Body of pancreas (tissue), 4 donors: ENCODE results near the gene NMD3. TPM values are rescaled to one million over a fixed set of nuclear protein-coding genes. Genes with fewer than 3 reads are reported as not detected.

Source experiments
- ATAC-seq: fragments of 150-250 bp; one replicate; pipeline ENCODE4 v1.9.1; 2016
- DNase-seq, 4 donors: peaks; one replicate each; pipeline ENCODE4 v3.0.0-alpha.2; 2019
- H3K27ac ChIP-seq, 4 donors: fragments of 200-600 bp; sonication (generic); 1 replicate in 3 of 4; 2 replicates in 1 of 4; pipeline versions ENCODE4 v1.5.1 to v1.6.1; 2016 to 2019; ENCODE audit warnings: mild to moderate bottlenecking in 1 of 4, mixed read lengths in 1 of 4, moderate library complexity in 1 of 4
- H3K27me3 ChIP-seq, 2 donors: fragments of 200-600 bp; sonication (generic); one replicate each; pipeline ENCODE4 v1.6.0; 2016; ENCODE audit warnings: mild to moderate bottlenecking in 1 of 2
- H3K36me3 ChIP-seq, 2 donors: fragments of 200-600 bp; sonication (generic); replicated peaks in 1 of 2; 2 replicates each; pipeline ENCODE4 v1.5.1; 2016; ENCODE audit warnings: low read depth in 2 of 2; ENCODE audit not compliant: insufficient read depth in 1 of 2
- H3K4me1 ChIP-seq: fragments of 200-600 bp; sonication (generic); one replicate; pipeline ENCODE4 v1.6.0; 2016
- H3K4me3 ChIP-seq, 2 donors: fragments of 200-600 bp; sonication (generic); 1 replicate in 1 of 2; 2 replicates in 1 of 2; pipeline ENCODE4 v1.5.1; 2016 to 2019
- H3K9me3 ChIP-seq, 3 donors: fragments of 200-600 bp; sonication (generic); 1 replicate in 2 of 3; 2 replicates in 1 of 3; pipeline ENCODE4 v1.5.1; 2016
- POLR2A ChIP-seq, 3 donors: fragments of 450-650 bp; IDR thresholded peaks; one replicate each; pipeline ENCODE4 v1.6.1; 2016; ENCODE audit warnings: antibody characterized with exemption in 3 of 3, mild to moderate bottlenecking in 2 of 3
- WGBS, 2 donors: methylation state at CpG; one replicate each; pipeline ENCODE4 v1.1.5; 2017; 5-methylcytosine and 5-hydroxymethylcytosine counted together
- intact Hi-C: fragments of 100-400 bp; cut with DNase I; formaldehyde crosslinking; loops from one replicate; pipeline ENCODE4 v1.15.1; 2023
- total RNA-seq, 2 donors: library from RNA; depleted of rRNA; stranded (reverse); fragments of >200 nt; gene quantifications; one replicate each; pipeline ENCODE4 v1.1.0, GENCODE V29; 2016
- TF ChIP-seq, protein P1 (sequence below), 7 experiments: fragments of 450-650 bp in 4 of 7; fragments of 200-600 bp in 3 of 7; sonication (generic) in 3 of 7; IDR thresholded peaks; one replicate each; pipeline ENCODE4 v1.5.1; 2016 to 2019; ENCODE audit warnings: antibody characterized with exemption in 7 of 7

The NMD3 gene
- total RNA-seq, 2 donors from 2014 or later = 37.2 to 41.2 TPM

DNA sequence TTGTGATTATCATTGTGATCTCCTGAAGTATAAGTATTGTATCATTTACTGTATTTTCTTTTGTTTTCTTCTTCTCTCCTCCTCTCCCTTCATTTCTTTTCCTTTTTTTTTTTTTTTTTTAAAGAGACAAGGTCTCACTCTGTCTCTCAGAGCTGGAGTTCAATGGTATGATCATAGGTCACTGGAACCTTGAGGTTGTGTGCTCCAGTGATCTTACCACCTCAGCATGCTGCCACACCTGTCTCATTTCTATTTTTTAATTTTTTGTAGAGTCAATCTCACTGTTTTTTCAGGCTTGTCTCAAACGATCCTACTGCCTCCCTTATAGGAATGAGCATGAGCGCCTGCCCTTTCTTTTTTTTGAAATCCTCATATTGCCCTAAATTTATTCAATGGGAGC is 23.4 kb downstream of the NMD3 start:
- ATAC-seq (no peak), DNase-seq (no peak)
- H3K4me3 ChIP-seq = no peak overlapping the region
- H3K36me3 ChIP-seq = peaks cover 0 to 26% of the 10 kb centered on the region in 2 donors
- intact Hi-C loops = no loop called here
- H3K27ac ChIP-seq = no peak overlapping the region
- 76 to 81% methylated on average over 2 of the region's 2 CpGs for WGBS, 2 donors
- H3K9me3 ChIP-seq = no peaks in the 10 kb centered on the region
- no peaks in the 10 kb centered on the region for H3K27me3 ChIP-seq
- TF ChIP-seq, protein P1, sequence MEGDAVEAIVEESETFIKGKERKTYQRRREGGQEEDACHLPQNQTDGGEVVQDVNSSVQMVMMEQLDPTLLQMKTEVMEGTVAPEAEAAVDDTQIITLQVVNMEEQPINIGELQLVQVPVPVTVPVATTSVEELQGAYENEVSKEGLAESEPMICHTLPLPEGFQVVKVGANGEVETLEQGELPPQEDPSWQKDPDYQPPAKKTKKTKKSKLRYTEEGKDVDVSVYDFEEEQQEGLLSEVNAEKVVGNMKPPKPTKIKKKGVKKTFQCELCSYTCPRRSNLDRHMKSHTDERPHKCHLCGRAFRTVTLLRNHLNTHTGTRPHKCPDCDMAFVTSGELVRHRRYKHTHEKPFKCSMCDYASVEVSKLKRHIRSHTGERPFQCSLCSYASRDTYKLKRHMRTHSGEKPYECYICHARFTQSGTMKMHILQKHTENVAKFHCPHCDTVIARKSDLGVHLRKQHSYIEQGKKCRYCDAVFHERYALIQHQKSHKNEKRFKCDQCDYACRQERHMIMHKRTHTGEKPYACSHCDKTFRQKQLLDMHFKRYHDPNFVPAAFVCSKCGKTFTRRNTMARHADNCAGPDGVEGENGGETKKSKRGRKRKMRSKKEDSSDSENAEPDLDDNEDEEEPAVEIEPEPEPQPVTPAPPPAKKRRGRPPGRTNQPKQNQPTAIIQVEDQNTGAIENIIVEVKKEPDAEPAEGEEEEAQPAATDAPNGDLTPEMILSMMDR (IDR thresholded peaks at IDR 0.05) = no peak
- no peak for TF ChIP-seq POLR2A (IDR thresholded peaks at IDR 0.05)
- peaks cover 3% of the 10 kb centered on the region for H3K4me1 ChIP-seq

DNA sequence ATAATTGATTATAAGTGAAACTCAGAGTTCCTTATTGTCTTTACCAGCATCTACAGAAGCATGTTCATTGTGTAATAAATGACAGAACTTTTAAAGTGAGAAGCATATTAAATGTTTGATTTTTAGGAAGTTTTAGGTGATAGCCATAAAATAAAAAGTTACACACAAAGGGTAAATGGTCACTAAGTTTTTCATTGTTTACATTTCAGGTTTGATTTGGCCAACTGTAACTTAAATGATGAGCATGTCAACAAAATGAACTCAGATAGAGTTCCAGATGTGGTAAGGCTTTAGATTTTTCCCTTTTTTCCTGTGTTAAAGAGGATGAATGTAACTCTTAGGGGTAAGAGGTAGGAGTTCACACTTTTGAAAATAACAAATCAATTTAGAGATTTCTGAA is 25.9 kb downstream of the NMD3 start:
- H3K9me3 ChIP-seq = no peaks in the 10 kb centered on the region
- H3K36me3 ChIP-seq = peaks cover 0 to 45% of the 10 kb centered on the region in 2 donors
- ATAC-seq (no peak), DNase-seq (no peak)
- H3K27me3 ChIP-seq = no peaks in the 10 kb centered on the region
- no peak for TF ChIP-seq POLR2A (IDR thresholded peaks at IDR 0.05)
- TF ChIP-seq, protein P1 (IDR thresholded peaks at IDR 0.05) = no peak
- H3K27ac ChIP-seq = no peak overlapping the region
- intact Hi-C loops = no loop called here
- H3K4me1 ChIP-seq = peaks cover 3% of the 10 kb centered on the region
- no peak overlapping the region for H3K4me3 ChIP-seq

DNA sequence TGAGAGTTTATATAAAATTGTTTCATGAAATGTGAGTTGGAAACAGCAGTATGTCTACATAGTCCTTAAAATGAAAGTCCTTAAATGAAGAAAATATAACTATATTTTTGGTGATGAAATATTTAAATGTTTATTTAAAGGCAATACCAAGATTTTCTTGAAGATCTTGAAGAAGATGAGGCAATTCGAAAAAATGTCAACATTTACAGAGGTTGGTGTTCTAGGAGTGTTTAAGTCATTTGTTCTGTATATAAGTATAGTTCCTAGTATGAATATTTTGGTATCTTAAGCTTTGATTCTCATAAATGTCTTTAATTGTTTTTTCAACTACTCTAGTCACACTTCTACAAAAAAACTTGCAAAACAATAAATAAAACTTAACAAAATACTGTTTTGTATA is 29.0 kb downstream of the NMD3 start:
- no peak for TF ChIP-seq POLR2A (IDR thresholded peaks at IDR 0.05)
- TF ChIP-seq, protein P1 (IDR thresholded peaks at IDR 0.05) = no peak
- intact Hi-C loops = no loop called here
- no peaks in the 10 kb centered on the region for H3K9me3 ChIP-seq
- peaks cover 0 to 43% of the 10 kb centered on the region in 2 donors for H3K36me3 ChIP-seq
- no peak for DNase-seq
- H3K4me1 ChIP-seq = peaks cover 9% of the 10 kb centered on the region
- no peaks in the 10 kb centered on the region for H3K27me3 ChIP-seq
- no peak overlapping the region for H3K4me3 ChIP-seq
- WGBS, 2 donors = 66 to 74% methylated on average over 1 of the region's 1 CpG
- no peak for ATAC-seq
- H3K27ac ChIP-seq = no peak overlapping the region

DNA sequence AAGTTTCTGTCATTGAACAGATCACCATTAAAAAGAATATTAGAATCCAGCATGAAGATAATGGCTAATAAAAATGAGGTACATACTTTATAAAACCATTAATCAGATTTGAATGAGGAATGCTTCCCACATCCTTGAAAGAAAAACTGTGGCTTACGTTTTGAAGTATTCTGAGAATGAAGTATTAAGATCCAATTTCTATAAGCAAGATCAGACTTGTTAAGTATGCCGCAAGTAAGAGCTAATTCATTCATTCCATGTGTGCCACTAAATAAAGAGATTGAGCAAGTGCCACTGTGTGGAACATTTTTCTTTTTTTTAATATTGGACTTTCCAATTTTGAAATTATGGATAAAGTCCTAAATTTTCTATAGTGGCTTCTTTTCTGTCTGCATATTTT is 30.6 kb downstream of the NMD3 start:
- no peaks in the 10 kb centered on the region for H3K27me3 ChIP-seq
- TF ChIP-seq, protein P1 (IDR thresholded peaks at IDR 0.05) = no peak
- TF ChIP-seq POLR2A (IDR thresholded peaks at IDR 0.05) = no peak
- peaks cover 9% of the 10 kb centered on the region for H3K4me1 ChIP-seq
- DNase-seq (no peak), ATAC-seq (no peak)
- peaks cover 0 to 43% of the 10 kb centered on the region in 2 donors for H3K36me3 ChIP-seq
- no peak overlapping the region for H3K4me3 ChIP-seq
- no peaks in the 10 kb centered on the region for H3K9me3 ChIP-seq
- intact Hi-C loops = no loop called here
- 93 to 96% methylated on average over 2 of the region's 2 CpGs for WGBS, 2 donors
- H3K27ac ChIP-seq = no peak overlapping the region

DNA sequence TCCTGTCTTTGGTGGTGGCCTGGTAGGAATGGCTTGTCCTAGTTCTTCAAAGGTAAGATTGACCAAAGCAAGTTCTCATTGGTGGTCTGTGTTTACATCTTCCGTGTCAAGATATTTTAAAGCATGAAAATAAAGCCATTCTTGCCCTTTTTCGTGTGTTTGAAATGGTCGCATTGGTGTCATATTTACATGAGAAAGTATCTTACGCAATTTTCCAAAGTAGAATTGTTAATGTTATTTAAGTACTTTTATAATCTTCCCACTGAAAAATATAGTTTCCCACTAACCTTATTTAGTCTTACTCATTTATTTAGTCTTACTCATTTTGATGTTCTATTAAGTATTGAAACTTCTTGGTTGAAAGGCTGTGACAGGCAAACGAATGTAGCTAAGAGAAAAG is 31.0 kb downstream of the NMD3 start:
- Histone ChIP-seq H3K4me3 (no peak overlapping the region), H3K27me3 (no peaks in the 10 kb centered on the region), H3K36me3 (peaks cover 0 to 42% of the 10 kb centered on the region in 2 donors), H3K9me3 (no peaks in the 10 kb centered on the region), H3K4me1 (peaks cover 6% of the 10 kb centered on the region), H3K27ac (no peak overlapping the region)
- DNase-seq (no peak), ATAC-seq (no peak)
- TF ChIP-seq, protein P1 (IDR thresholded peaks at IDR 0.05) = no peak
- no peak for TF ChIP-seq POLR2A (IDR thresholded peaks at IDR 0.05)
- WGBS, 2 donors = 94 to 97% methylated on average over 5 of the region's 5 CpGs
- intact Hi-C loops = no loop called here
